ENCODE results near the gene SRSF12. TPM values are rescaled to one million over a fixed set of nuclear protein-coding genes. Genes with fewer than 3 reads are reported as not detected.
A peak's percentile ranks its signal among the peaks of the same experiment; 100 is the strongest.

Gene SRSF12
- total RNA-seq, 8 experiments from 2014 or later, result 0.25 to 21.6 (median 12.9) TPM

DNA sequence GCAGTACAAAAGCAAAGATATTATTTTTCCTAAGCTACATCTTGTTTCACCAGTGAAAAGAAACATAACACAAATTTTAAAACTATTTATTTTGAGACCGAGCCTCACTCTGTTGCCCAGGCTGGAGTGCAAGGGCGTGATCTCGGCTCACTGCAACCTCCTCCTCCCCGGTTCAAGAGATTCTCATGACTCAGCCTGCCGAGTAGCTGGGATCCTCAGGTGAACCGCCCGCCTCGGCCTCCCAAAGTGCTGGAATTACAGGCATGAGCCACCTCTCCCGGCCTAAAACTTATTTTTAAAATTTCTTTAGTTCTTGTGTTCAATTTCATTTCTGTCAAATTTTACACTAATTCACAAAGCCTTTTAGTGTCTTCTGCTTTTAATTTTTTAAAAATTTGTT lies 5.9 kb downstream of the SRSF12 start:
- Histone ChIP-seq H3K4me3 (no peak overlapping the region), H3K4me1 (replicated peaks in 1 of 2) (peaks cover 3 to 6% of the 10 kb centered on the region in 2 donors), H3K27ac (no peak overlapping the region)
- in situ Hi-C loops (cut with MboI; ENCODE audit: low pct_unique_long_range_greater_than_20kb in 2 of 9, low sequenced_read_pairs in 9 of 9, unreplicated experiment in 9 of 9), result no loop called here
- 58 to 100% (median 93%) methylated on average over 1 to 9 of the region's 9 CpGs for WGBS, 10 experiments
- ATAC-seq (replicated peaks in 6 of 8), result no peak

DNA sequence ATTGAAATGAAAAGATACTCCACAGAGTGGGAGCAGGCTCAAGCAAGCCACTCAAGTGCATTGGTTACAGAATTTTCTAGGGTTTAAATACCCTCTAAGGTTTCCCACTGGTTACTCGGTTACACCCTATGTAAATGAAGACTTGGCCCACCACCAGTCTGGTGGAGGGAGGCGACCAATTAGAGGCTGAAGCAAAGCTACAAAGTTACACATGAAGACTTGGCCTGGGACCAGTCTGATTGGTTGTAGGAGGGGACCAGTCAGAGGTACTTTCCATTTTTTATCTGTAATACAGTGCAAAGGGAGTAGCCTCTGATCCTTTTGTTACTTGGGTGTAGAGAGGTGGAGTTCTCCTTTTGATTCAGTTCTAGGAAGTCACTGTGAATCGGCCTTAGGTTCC lies 7.6 kb downstream of the SRSF12 start:
- WGBS, 10 experiments, result 58 to 100% (median 89%) methylated on average over 1 to 3 of the region's 3 CpGs; no CpG with 5 or more reads in 2 of the 10 experiments
- in situ Hi-C loops (cut with MboI; ENCODE audit: low pct_unique_long_range_greater_than_20kb in 2 of 9, low sequenced_read_pairs in 9 of 9, unreplicated experiment in 9 of 9), result no loop called here
- peak in 4 of 8 experiments; percentile 54 to 98 (median 78) for ATAC-seq (replicated peaks in 6 of 8)
- Histone ChIP-seq H3K27ac (no peak overlapping the region), H3K4me1 (replicated peaks in 1 of 2) (no peaks in the 10 kb centered on the region), H3K4me3 (no peak overlapping the region)

DNA sequence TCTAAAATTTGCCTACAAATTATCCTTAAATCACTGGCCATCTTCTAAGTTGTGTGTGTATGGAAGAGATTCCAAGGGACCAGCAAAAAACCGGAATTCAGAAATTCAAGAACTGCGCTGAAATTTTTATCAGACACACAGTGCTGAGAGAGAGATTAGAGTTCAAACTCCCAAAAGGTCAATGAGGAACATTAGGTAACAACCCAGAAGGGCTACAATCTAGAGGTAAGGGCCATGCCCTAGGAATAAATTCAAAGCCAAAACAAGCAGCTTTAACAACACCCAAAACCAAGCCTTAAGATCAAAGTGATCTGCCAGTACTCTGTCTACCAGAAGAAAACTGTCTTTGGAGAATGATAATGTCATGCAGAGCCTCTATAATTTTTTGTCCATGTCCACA lies 17.8 kb downstream of the SRSF12 start:
- no peak for ATAC-seq (replicated peaks in 6 of 8)
- WGBS, 10 experiments, result 77 to 100% (median 100%) methylated on average over 1 to 2 of the region's 2 CpGs; no CpG with 5 or more reads in 2 of the 10 experiments

DNA sequence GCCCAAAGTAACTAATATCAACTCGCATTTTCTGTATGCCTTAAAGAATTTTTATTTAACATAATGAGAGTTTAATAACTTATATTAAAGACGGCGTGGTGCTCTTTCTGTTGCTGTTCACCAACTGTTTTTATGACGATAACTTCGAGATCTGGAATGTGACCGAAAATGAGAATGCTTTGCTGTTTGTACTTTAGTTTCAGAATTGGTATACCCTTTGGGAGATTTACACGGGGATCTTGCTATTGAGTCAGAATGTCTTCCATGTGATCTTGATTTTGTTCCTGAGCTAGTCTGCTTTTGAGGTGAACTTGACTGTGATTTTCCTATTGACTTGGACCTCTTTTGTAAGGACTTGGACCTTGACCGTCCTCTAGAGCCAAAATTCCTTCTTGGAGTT lies 19.4 kb downstream of the SRSF12 start:
- no peak for ATAC-seq (replicated peaks in 6 of 8)
- H3K4me1 ChIP-seq (replicated peaks in 1 of 2), result no peaks in the 10 kb centered on the region
- in situ Hi-C loops (cut with MboI; ENCODE audit: low pct_unique_long_range_greater_than_20kb in 2 of 9, low sequenced_read_pairs in 9 of 9, unreplicated experiment in 9 of 9), result loop anchor here in 2 of 9 experiments (25.0 kb wide), 1 partner anchor 111 kb away; no protein-coding TSS in a partner anchor
- no peak overlapping the region for H3K27ac ChIP-seq
- WGBS, 10 experiments, result 16 to 96% (median 91%) methylated on average over 4 to 8 of the region's 8 CpGs
- H3K4me3 ChIP-seq, result no peak overlapping the region

More for the DNA sequence above, 17.8 kb downstream of the SRSF12 start:
- Histone ChIP-seq H3K4me1 (replicated peaks in 1 of 2) (no peaks in the 10 kb centered on the region), H3K4me3 (no peak overlapping the region), H3K27ac (no peak overlapping the region)
- in situ Hi-C loops (cut with MboI; ENCODE audit: low pct_unique_long_range_greater_than_20kb in 2 of 9, low sequenced_read_pairs in 9 of 9, unreplicated experiment in 9 of 9), result no loop called here

DNA sequence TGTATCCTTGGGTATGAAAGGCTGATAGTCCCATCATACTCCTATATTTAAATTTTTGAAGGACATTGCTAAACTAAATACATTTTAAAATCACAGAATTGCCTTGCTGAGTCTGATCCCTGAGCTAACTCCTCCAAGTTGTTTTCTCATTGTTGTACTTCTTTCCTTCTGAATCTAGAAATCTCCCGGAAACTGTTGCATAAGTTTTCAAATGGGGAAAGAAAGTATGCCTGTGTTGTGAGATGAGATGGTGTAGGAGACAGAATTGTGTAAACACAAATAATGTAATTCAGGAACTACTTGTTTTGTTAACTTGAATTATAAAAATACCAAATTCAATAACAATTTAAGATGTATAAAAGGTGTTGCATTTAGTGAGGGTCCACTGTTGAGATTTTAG lies 30.0 kb downstream of the SRSF12 start:
- peak in 1 of 8 experiments; percentile 67 for ATAC-seq (replicated peaks in 6 of 8)
- in situ Hi-C loops (cut with MboI; ENCODE audit: low pct_unique_long_range_greater_than_20kb in 2 of 9, low sequenced_read_pairs in 9 of 9, unreplicated experiment in 9 of 9), result loop anchor here in 3 of 9 experiments (10.0 to 25.0 kb wide), 2 partner anchors 101 to 103 kb away; no protein-coding TSS in a partner anchor
- 43 to 100% (median 74%) methylated on average over 1 of the region's 1 CpG; no CpG with 5 or more reads in 4 of the 10 experiments for WGBS, 10 experiments
- no peak overlapping the region for H3K27ac ChIP-seq
- H3K4me3 ChIP-seq, result no peak overlapping the region
- peaks cover 7 to 8% of the 10 kb centered on the region in 2 donors for H3K4me1 ChIP-seq (replicated peaks in 1 of 2)

DNA sequence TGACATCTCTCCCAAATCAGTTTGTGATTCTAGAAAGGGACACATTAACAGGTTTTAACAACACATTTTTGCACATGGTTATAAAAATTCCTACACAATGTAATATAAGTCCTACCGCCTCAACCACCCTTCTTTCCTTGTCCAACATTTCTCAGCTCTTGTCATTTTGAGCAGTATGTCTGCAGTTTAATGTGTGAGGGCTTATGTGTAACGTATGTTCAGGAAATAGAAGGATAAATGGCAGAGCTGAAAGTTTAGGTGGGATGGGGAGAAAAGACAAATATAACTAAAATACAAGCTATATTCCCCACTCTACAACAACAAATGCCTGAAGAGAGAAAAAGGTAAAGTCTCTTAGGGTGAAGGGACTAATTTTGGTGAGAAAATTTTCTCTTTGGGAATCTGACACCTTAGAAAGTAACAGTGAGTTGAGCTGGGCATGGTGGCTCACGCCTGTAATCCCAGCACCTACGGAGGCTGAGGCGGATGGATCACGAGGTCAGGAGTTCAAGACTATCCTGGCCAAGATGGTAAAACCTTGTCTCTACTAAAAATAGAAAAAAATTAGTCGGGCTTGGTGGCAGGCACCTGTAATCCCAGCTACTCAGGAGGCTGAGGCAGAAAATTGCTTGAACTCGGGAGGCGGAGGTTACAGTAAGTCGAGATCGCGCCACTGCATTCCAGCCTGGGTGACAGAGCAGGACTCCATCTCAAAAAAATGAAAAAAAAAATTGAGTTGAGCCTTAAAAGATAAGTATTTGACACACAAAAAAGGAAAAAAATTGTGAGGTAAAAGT lies 32.3 kb downstream of the SRSF12 start:
- ATAC-seq (replicated peaks in 6 of 8), result peak in 1 of 8 experiments; percentile 3
- 80 to 100% (median 97%) methylated on average over 1 to 12 of the region's 12 CpGs for WGBS, 10 experiments
- no peak overlapping the region for H3K27ac ChIP-seq
- in situ Hi-C loops (cut with MboI; ENCODE audit: low pct_unique_long_range_greater_than_20kb in 2 of 9, low sequenced_read_pairs in 9 of 9, unreplicated experiment in 9 of 9), result loop anchor here in 3 of 9 experiments (10.0 to 25.0 kb wide), 2 partner anchors 98 to 101 kb away; no protein-coding TSS in a partner anchor
- peaks cover 7 to 8% of the 10 kb centered on the region in 2 donors for H3K4me1 ChIP-seq (replicated peaks in 1 of 2)
- no peak overlapping the region for H3K4me3 ChIP-seq

DNA sequence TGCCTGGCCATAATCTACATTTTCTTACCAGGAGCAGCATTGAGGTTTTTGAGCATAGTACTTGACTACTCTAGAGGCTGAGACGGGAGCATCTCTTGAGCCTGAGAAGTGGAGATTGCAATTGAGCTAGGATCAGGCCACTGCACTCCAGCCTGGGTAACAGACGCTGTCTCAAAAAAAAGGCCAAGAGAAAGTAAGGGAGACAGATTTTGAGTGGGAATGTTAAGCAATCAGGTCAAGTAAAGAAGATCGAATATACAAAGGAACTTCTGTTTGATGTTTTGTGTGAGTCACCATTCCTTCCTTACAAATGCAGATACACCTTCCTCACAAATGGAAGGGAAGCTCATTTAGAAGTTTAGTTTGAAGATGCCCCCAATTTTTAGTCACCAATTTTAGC lies 32.9 kb downstream of the SRSF12 start:
- in situ Hi-C loops (cut with MboI; ENCODE audit: low pct_unique_long_range_greater_than_20kb in 2 of 9, low sequenced_read_pairs in 9 of 9, unreplicated experiment in 9 of 9), result loop anchor here in 3 of 9 experiments (10.0 to 25.0 kb wide), 2 partner anchors 98 to 100 kb away; no protein-coding TSS in a partner anchor
- no peak overlapping the region for H3K27ac ChIP-seq
- WGBS, 10 experiments, result 0 to 50% (median 31%) methylated on average over 1 to 3 of the region's 3 CpGs; no CpG with 5 or more reads in 2 of the 10 experiments
- ATAC-seq (replicated peaks in 6 of 8), result no peak
- no peak overlapping the region for H3K4me3 ChIP-seq
- peaks cover 7 to 8% of the 10 kb centered on the region in 2 donors for H3K4me1 ChIP-seq (replicated peaks in 1 of 2)

DNA sequence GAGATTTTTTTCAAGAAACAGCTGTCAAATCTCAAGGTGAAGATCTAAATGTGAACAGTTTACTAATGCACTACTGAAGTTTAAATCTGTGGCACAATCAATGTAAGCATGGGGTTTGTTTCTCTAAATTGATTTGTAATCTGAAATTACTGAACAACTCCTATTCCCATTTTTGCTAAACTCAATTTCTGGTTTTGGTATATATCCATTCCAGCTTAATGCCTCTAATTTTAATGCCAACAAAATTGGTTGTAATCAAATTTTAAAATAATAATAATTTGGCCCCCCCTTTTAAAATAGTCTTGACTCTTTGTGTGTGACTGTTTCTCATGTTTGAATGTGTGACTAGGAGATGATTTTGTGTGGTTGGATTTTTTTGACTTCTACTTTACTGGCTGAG lies 33.3 kb downstream of the SRSF12 start:
- H3K4me3 ChIP-seq, result no peak overlapping the region
- peaks cover 8% of the 10 kb centered on the region in 2 donors for H3K4me1 ChIP-seq (replicated peaks in 1 of 2)
- in situ Hi-C loops (cut with MboI; ENCODE audit: low pct_unique_long_range_greater_than_20kb in 2 of 9, low sequenced_read_pairs in 9 of 9, unreplicated experiment in 9 of 9), result loop anchor here in 3 of 9 experiments (10.0 to 25.0 kb wide), 2 partner anchors 97 to 100 kb away; no protein-coding TSS in a partner anchor
- no peak overlapping the region for H3K27ac ChIP-seq
- ATAC-seq (replicated peaks in 6 of 8), result no peak

DNA sequence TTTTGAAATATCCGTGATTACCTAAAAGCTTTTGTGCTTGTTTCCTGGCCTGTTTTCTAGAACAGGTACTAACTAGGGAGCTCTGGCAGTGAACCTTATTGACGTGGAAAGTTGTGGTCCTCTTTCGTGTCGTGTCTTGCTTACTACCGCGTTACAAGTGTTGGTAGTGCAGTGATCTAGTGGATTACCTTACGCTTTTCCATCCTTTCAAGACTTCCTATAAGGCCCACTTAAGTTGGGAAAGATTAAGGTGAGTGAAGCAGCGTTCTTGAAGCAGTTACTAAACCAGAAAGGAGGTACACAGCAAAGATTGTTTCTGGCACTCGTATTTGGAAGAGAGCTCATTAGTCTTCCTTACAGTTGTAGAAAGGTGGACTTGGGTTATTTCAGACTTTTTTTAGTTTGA lies 35.4 kb downstream of the SRSF12 start:
- Histone ChIP-seq H3K27ac (peak overlapping the region in 1 of 2 donors; percentile 88), H3K4me1 (replicated peaks in 1 of 2) (peaks cover 8 to 12% of the 10 kb centered on the region in 2 donors), H3K4me3 (peak overlapping the region; percentile 67 to 92 (median 81))
- in situ Hi-C loops (cut with MboI; ENCODE audit: low pct_unique_long_range_greater_than_20kb in 2 of 9, low sequenced_read_pairs in 9 of 9, unreplicated experiment in 9 of 9), result loop anchor here in 3 of 9 experiments (10.0 to 25.0 kb wide), 2 partner anchors 95 to 98 kb away; no protein-coding TSS in a partner anchor
- 0 to 23% (median 2%) methylated on average over 1 to 9 of the region's 9 CpGs for WGBS, 10 experiments
- no peak for ATAC-seq (replicated peaks in 6 of 8)

DNA sequence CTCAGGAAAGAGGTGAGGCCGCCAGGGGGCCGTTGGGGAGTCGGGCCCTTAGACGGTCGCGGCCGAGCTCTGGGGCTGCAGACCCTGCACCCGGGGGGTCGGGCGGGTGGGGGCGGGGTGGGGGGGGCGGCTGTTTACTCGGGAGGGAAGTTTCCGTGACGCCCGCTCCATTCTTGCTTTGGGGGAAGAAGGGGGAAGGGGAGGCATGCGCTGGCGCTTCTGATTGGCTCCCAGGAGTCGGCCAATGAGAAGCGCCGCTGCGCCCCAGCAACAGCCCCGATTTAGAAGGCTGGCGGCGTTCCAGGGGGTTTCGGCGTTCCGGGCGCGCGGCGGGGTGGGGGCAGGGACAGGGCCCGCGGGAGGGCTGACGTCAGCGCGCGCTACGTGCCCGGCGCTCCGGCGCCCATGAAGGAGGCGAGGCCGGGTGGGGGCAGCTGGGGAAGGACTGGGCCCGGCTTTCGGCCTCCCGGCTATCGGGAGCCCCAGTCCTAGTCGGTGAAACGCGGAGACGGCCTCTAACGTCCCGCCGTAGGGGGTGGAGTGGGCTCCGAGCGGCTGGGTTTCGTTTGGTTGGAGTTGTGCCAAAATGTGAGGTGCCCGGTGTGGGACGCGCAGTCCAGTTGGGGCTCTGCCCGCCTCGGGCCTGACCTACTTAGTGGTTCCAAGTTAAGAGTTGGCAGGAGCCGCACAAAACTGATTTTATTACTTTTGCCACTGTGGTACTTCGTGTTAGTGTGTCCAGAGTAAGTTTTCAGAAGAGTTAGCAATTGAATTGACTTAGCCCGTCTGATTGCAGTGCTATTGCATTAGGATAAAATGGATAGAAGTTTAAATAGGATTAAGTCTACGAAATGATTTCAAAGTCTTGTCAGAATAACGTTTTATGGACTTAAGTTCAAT lies 36.2 kb downstream of the SRSF12 start:
- Histone ChIP-seq H3K4me1 (replicated peaks in 1 of 2) (peaks cover 8 to 12% of the 10 kb centered on the region in 2 donors), H3K4me3 (peak overlapping the region; percentile 67 to 92 (median 81)), H3K27ac (peak overlapping the region; percentile 88 to 90)
- in situ Hi-C loops (cut with MboI; ENCODE audit: low pct_unique_long_range_greater_than_20kb in 2 of 9, low sequenced_read_pairs in 9 of 9, unreplicated experiment in 9 of 9), result loop anchor here in 3 of 9 experiments (10.0 to 25.0 kb wide), 2 partner anchors 94 to 97 kb away; no protein-coding TSS in a partner anchor
- 0 to 4% (median 0%) methylated on average over 1 to 12 of the region's 69 CpGs; no CpG with 5 or more reads in 1 of the 10 experiments for WGBS, 10 experiments
- peak; percentile 28 to 81 (median 71) for ATAC-seq (replicated peaks in 6 of 8)

DNA sequence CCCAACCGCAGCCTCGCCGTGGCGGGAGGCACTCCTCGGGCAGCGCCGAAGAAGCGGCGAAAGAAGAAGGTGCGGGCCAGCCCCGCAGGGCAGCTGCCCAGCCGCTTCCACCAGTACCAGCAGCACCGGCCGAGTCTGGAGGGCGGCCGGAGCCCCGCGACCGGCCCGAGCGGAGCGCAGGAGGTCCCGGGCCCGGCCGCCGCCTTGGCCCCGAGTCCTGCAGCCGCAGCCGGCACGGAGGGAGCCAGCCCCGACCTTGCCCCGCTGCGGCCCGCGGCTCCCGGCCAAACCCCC lies 36.8 kb downstream of the SRSF12 start:
- H3K27ac ChIP-seq, result peak overlapping the region; percentile 79 to 90
- peaks cover 8 to 12% of the 10 kb centered on the region in 2 donors for H3K4me1 ChIP-seq (replicated peaks in 1 of 2)
- in situ Hi-C loops (cut with MboI; ENCODE audit: low pct_unique_long_range_greater_than_20kb in 2 of 9, low sequenced_read_pairs in 9 of 9, unreplicated experiment in 9 of 9), result loop anchor here in 3 of 9 experiments (10.0 to 25.0 kb wide), 2 partner anchors 94 to 96 kb away; no protein-coding TSS in a partner anchor
- peak overlapping the region; percentile 67 to 92 (median 81) for H3K4me3 ChIP-seq
- peak in 3 of 8 experiments; percentile 2 to 18 (median 10) for ATAC-seq (replicated peaks in 6 of 8)
- no CpG with 5 or more reads among the region's 36 CpGs for WGBS, 10 experiments

DNA sequence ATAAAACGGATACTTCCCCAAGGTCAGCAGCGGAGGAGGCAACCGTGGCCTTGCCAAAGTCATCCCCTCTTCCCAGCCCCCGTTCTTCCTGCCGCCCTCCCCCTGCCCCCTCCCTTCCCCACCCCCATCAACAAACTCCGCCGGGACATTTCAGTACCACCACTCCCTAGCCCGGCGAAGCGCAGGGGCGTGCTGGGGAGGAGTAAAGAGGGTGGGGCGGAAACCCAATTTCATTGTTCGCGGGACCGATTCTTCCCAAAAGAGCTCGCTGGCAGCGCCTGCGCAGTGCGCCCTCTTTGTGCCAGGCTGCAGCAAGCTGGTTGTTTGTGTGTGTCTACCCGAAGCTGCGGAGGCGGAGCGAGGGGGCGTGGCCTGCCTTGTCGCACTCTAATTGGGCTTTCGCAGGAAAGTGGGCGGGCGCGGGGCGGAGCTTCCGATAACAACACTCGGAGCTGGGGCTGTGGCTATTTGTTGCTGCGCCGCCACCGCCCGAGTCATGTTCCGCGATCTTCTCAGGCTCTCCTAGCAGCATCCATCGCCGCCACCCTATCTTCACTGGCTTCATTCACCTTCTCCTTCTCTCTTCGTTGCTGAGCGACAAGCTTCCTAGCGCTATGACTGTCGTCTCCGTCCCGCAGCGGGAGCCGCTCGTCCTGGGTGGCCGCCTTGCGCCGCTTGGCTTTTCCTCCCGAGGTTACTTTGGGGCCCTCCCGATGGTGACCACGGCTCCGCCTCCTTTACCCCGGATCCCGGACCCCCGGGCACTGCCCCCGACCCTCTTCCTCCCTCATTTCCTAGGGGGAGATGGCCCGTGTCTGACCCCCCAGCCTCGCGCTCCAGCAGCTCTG lies 37.4 kb downstream of the SRSF12 start, which contains the start of gene PNRC1:
TSS of gene PNRC1 (plus strand) at position 471 of the 848 bp plus-strand sequence. CDS start at position 615, 144 bp downstream.
- in situ Hi-C loops (cut with MboI; ENCODE audit: low pct_unique_long_range_greater_than_20kb in 2 of 9, low sequenced_read_pairs in 9 of 9, unreplicated experiment in 9 of 9), result loop anchor here in 3 of 9 experiments (10.0 to 25.0 kb wide), 2 partner anchors 93 to 96 kb away; no protein-coding TSS in a partner anchor
- peak within 1 kb of the TSS; percentile 67 to 92 (median 81) for H3K4me3 ChIP-seq
- ATAC-seq (replicated peaks in 6 of 8), result peak; percentile 58 to 83 (median 76)
- H3K4me1 ChIP-seq (replicated peaks in 1 of 2), result peaks cover 8 to 12% of the 10 kb centered on the region in 2 donors
- peak within 1 kb of the TSS; percentile 79 to 90 for H3K27ac ChIP-seq
- WGBS, 10 experiments, result 0% methylated on average over 3 to 18 of the region's 63 CpGs; no CpG with 5 or more reads in 5 of the 10 experiments

Measured in motor neuron (in vitro differentiated cells).